ENCODE data around the gene MYO10. TPM values are rescaled to one million over a fixed set of nuclear protein-coding genes. Genes with fewer than 3 reads are reported as not detected.
"Not testable (repeated sequence)": the region's sequence is repeated elsewhere in the genome, so short reads cannot be mapped to it uniquely, and the experiment has no call there.

Gene MYO10
- total RNA-seq, 1 donor from 2014 or later: 80.2 TPM

DNA sequence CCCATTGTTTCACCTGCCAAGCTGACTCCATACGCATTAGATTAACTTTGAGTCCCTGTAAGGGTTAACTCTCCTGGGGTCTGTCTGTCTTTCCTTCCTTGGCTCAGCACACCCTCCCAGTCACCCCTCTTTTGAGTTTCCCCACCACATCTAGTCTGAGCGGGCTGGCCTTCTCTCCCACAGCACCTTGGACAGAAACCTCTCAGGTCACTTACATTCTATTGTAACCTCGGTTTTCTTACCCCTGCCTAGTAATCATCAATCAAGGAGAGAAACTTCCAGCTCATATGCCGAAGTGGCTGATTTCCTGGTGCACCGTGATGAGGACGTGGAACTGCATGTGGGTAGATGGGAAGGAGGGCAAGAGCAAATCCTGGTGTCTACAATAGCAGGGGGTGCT lies 102.1 kb downstream of the MYO10 start:
- Histone ChIP-seq H3K79me2 (ENCODE audit: insufficient read depth, low read length) (peaks cover 99% of the 10 kb centered on the region), H3K27me3 (ENCODE audit: insufficient read depth, low read length) (no peaks in the 10 kb centered on the region), H3K27ac (ENCODE audit: low read depth, low read length) (no peak overlapping the region), H3K4me3 (ENCODE audit: insufficient read depth, low read depth, low read length) (no peak overlapping the region), H4K20me1 (ENCODE audit: insufficient read depth, low read length) (peaks cover 99% of the 10 kb centered on the region), H3K9me3 (ENCODE audit: insufficient read depth, low read depth, low read length) (no peaks in the 10 kb centered on the region), H2AFZ (ENCODE audit: low read depth, low read length) (no peak overlapping the region), H3K36me3 (ENCODE audit: insufficient read depth, low read length) (no peaks in the 10 kb centered on the region), H3K9ac (ENCODE audit: low read length) (no peak overlapping the region), H3K4me2 (ENCODE audit: low read length) (no peak overlapping the region), H3K4me1 (ENCODE audit: insufficient read depth, low read length) (no peaks in the 10 kb centered on the region)
- no peaks in the 10 kb centered on the region for H3K27me3 Mint-ChIP-seq (ENCODE audit: low read depth, unreplicated experiment)
- TF ChIP-seq CTCF (IDR thresholded peaks at IDR 0.05; ENCODE audit: insufficient read depth, low read depth, low read length) (no peak), EZH2 (IDR thresholded peaks at IDR 0.05; ENCODE audit: insufficient read depth, low read length) (no peak)
- no peak overlapping the region for H3K4me3 Mint-ChIP-seq (ENCODE audit: unreplicated experiment)
- peaks cover 5% of the 10 kb centered on the region for H3K4me1 Mint-ChIP-seq (ENCODE audit: low read depth, unreplicated experiment)
- H3K9me3 Mint-ChIP-seq (ENCODE audit: unreplicated experiment): no peaks in the 10 kb centered on the region
- H3K27ac Mint-ChIP-seq (ENCODE audit: unreplicated experiment): no peak overlapping the region
- FAIRE-seq: no peak
- no peak for DNase-seq (ENCODE audit: low read depth)
- peaks cover 9% of the 10 kb centered on the region for H3K36me3 Mint-ChIP-seq (ENCODE audit: low read depth, unreplicated experiment)

GRCh38 chr5:16831326-16831725 lies 104.8 kb downstream of the MYO10 start:
- not testable (repeated sequence) for H3K27me3 ChIP-seq (ENCODE audit: insufficient read depth, low read length); H3K9me3 ChIP-seq (ENCODE audit: insufficient read depth, low read depth, low read length); H3K4me1 Mint-ChIP-seq (ENCODE audit: low read depth, unreplicated experiment); H3K27ac ChIP-seq (ENCODE audit: low read depth, low read length); DNase-seq (ENCODE audit: low read depth); H3K27ac Mint-ChIP-seq (ENCODE audit: unreplicated experiment); H2AFZ ChIP-seq (ENCODE audit: low read depth, low read length); H3K9me3 Mint-ChIP-seq (ENCODE audit: unreplicated experiment); H3K27me3 Mint-ChIP-seq (ENCODE audit: low read depth, unreplicated experiment); H3K4me2 ChIP-seq (ENCODE audit: low read length); H3K36me3 Mint-ChIP-seq (ENCODE audit: low read depth, unreplicated experiment); H3K4me3 ChIP-seq (ENCODE audit: insufficient read depth, low read depth, low read length); H3K4me1 ChIP-seq (ENCODE audit: insufficient read depth, low read length); H3K9ac ChIP-seq (ENCODE audit: low read length); H3K36me3 ChIP-seq (ENCODE audit: insufficient read depth, low read length); H3K4me3 Mint-ChIP-seq (ENCODE audit: unreplicated experiment); FAIRE-seq
- H4K20me1 ChIP-seq (ENCODE audit: insufficient read depth, low read length): peaks cover 99% of the 10 kb centered on the region
- H3K79me2 ChIP-seq (ENCODE audit: insufficient read depth, low read length): peaks cover 99% of the 10 kb centered on the region

- Histone ChIP-seq H3K9ac (ENCODE audit: low read length) (no peak overlapping the region), H3K4me2 (ENCODE audit: low read length) (no peak overlapping the region), H3K27ac (ENCODE audit: low read depth, low read length) (no peak overlapping the region), H3K4me1 (ENCODE audit: insufficient read depth, low read length) (no peaks in the 10 kb centered on the region), H4K20me1 (ENCODE audit: insufficient read depth, low read length) (peaks cover 95% of the 10 kb centered on the region), H3K4me3 (ENCODE audit: insufficient read depth, low read depth, low read length) (no peak overlapping the region), H3K36me3 (ENCODE audit: insufficient read depth, low read length) (no peaks in the 10 kb centered on the region), H3K9me3 (ENCODE audit: insufficient read depth, low read depth, low read length) (no peaks in the 10 kb centered on the region), H3K27me3 (ENCODE audit: insufficient read depth, low read length) (no peaks in the 10 kb centered on the region), H2AFZ (ENCODE audit: low read depth, low read length) (no peak overlapping the region), H3K79me2 (ENCODE audit: insufficient read depth, low read length) (peaks cover 96% of the 10 kb centered on the region)
- no peak overlapping the region for H3K4me3 Mint-ChIP-seq (ENCODE audit: unreplicated experiment)
- no peak for FAIRE-seq
- no peak for TF ChIP-seq CTCF (IDR thresholded peaks at IDR 0.05; ENCODE audit: insufficient read depth, low read depth, low read length)
- TF ChIP-seq EZH2 (IDR thresholded peaks at IDR 0.05; ENCODE audit: insufficient read depth, low read length): no peak
- no peak overlapping the region for H3K27ac Mint-ChIP-seq (ENCODE audit: unreplicated experiment)
- peaks cover 9% of the 10 kb centered on the region for H3K4me1 Mint-ChIP-seq (ENCODE audit: low read depth, unreplicated experiment)
- H3K9me3 Mint-ChIP-seq (ENCODE audit: unreplicated experiment): no peaks in the 10 kb centered on the region
- peaks cover 3% of the 10 kb centered on the region for H3K36me3 Mint-ChIP-seq (ENCODE audit: low read depth, unreplicated experiment)
- DNase-seq (ENCODE audit: low read depth): no peak
- H3K27me3 Mint-ChIP-seq (ENCODE audit: low read depth, unreplicated experiment): no peaks in the 10 kb centered on the region
Measured at GRCh38 chr5:16827755-16828154, 108.3 kb downstream of the MYO10 start.
